K562 (cell line): Measurements from ENCODE around the gene BMP6. TPM values are rescaled to one million over a fixed set of nuclear protein-coding genes. Genes with fewer than 3 reads are reported as not detected.

ENCODE experiments used
- CHD4 ChIP-seq: fragments of 200-600 bp; sonication (generic); IDR thresholded peaks from 3 replicates; pipeline ENCODE4 v1.6.1; 2012; ENCODE audit warnings: low read depth, mild to moderate bottlenecking, mixed read lengths, low read length, inconsistent platforms; ENCODE audit not compliant: insufficient read depth, insufficient replicate concordance, poor library complexity, severe bottlenecking
- FOXJ2 ChIP-seq: fragments of 200-800 bp; sonication (Bioruptor generic); IDR thresholded peaks from 2 replicates; pipeline ENCODE4 v1.6.1; 2016; ENCODE audit warnings: missing genetic modification characterization, missing compliant biosample characterization
- HMG20B ChIP-seq: fragments of 250-450 bp; sonication (Bioruptor Pico); IDR thresholded peaks from 2 replicates; pipeline ENCODE4 v1.5.0; 2021; ENCODE audit warnings: mild to moderate bottlenecking
- PML ChIP-seq: IDR thresholded peaks from 2 replicates; pipeline ENCODE4 v1.6.1; 2012; ENCODE audit warnings: low read length, inconsistent platforms
- TCFL5 ChIP-seq: fragments of 250-450 bp; sonication (Bioruptor Pico); conservative IDR thresholded peaks from 2 replicates; pipeline ENCODE4 v1.6.1; 2021; ENCODE audit warnings: mild to moderate bottlenecking, moderate library complexity, matching md5 sums
- U2AF2 ChIP-seq: fragments of 200-400 bp; formaldehyde crosslinking; optimal IDR thresholded peaks from 2 replicates; pipeline ENCODE3; 2017; ENCODE audit warnings: low read depth, mild to moderate bottlenecking, low read length
- polyA plus RNA-seq, 8 experiments: library from polyadenylated mRNA; depleted of rRNA in 4 of 8; stranded (reverse) in 5 of 8; unstranded in 3 of 8; fragments of >200 nt; fragmentation: Nextera tagmentation in 2 of 8; fragmentation: Illumina TruSeq in 1 of 8; extraction: Ambion mirVana in 2 of 8; extraction: Trizol in 1 of 8; gene quantifications; 2 replicates each; pipeline versions ENCODE4 v1.2.1 to v1.2.3, GENCODE V29; 2011 to 2014; ENCODE audit warnings: inconsistent platforms in 1 of 8, missing spikeins in 1 of 8
- total RNA-seq, 7 experiments: library from RNA; depleted of rRNA in 6 of 7; stranded (reverse); fragments of >200 nt in 6 of 7; fragmentation: Illumina TruSeq in 2 of 7; extraction: Trizol in 2 of 7; gene quantifications; 2 replicates each; pipeline versions ENCODE4 v1.2.1 to v1.2.3, GENCODE V29; 2011 to 2021; ENCODE audit warnings: low replicate concordance in 1 of 7
- TF ChIP-seq, protein P1 (sequence below): fragments of 250-450 bp; sonication (Bioruptor Pico); IDR thresholded peaks from 2 replicates; pipeline ENCODE4 v1.5.1; 2021; ENCODE audit warnings: mild to moderate bottlenecking
- TF ChIP-seq, protein P2 (sequence below): fragments of 250-450 bp; sonication (Bioruptor Pico); IDR thresholded peaks from 2 replicates; pipeline ENCODE4 v1.9.0; 2021; ENCODE audit warnings: mild to moderate bottlenecking, inconsistent platforms
- TF ChIP-seq, protein P3 (sequence below): sonication (generic); formaldehyde crosslinking; IDR thresholded peaks from 2 replicates; pipeline ENCODE4 v1.8.0; 2023; ENCODE audit warnings: missing genetic modification reagents, mild to moderate bottlenecking, borderline replicate concordance
- TF ChIP-seq, protein P4 (sequence below): fragments of 250-450 bp; sonication (Bioruptor Pico); IDR thresholded peaks from 2 replicates; pipeline ENCODE4 v1.5.0; 2020; ENCODE audit warnings: mild to moderate bottlenecking

BMP6 gene
- total and polyA plus RNA-seq, 9 of the 15 experiments (the other 6 are each of a cell fraction or from before 2014, with no cell fraction given) = 0.01 to 0.13 (median 0.06) TPM; not detected in 3

DNA sequence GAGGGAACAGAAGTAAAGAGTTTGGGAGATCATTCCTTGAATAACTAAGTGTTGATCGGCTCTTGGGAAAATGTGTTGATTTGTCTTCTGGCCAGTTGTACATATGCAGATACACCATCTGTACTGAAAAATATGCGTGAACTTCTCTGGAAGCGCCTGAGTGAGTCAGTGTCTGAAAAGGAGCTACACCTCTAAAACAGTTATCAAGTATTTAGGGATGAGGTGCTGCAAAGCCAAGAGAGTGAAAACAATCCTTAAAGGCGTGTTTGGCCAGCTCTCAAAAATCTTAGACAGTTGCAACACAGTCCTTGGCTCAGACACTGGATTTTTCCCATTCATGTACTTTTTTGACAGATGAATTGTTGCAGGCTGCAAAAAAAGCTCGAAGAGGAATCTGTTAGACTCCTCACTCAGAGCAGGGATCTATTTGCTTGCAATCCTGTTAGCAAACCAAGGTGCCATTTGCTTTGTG, 61.3 kb downstream of the BMP6 start (continued):
- TF ChIP-seq FOXJ2 = no peak
- TF ChIP-seq TCFL5 (CRISPR knock-in tag) = no peak
- TF ChIP-seq, protein P1, sequence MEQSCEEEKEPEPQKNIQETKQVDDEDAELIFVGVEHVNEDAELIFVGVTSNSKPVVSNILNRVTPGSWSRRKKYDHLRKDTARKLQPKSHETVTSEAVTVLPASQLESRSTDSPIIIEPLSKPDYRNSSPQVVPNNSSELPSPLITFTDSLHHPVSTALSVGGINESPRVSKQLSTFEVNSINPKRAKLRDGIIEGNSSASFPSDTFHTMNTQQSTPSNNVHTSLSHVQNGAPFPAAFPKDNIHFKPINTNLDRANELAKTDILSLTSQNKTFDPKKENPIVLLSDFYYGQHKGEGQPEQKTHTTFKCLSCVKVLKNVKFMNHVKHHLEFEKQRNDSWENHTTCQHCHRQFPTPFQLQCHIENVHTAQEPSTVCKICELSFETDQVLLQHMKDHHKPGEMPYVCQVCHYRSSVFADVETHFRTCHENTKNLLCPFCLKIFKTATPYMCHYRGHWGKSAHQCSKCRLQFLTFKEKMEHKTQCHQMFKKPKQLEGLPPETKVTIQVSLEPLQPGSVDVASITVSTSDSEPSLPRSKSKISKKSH = no peak
- TF ChIP-seq, protein P2, sequence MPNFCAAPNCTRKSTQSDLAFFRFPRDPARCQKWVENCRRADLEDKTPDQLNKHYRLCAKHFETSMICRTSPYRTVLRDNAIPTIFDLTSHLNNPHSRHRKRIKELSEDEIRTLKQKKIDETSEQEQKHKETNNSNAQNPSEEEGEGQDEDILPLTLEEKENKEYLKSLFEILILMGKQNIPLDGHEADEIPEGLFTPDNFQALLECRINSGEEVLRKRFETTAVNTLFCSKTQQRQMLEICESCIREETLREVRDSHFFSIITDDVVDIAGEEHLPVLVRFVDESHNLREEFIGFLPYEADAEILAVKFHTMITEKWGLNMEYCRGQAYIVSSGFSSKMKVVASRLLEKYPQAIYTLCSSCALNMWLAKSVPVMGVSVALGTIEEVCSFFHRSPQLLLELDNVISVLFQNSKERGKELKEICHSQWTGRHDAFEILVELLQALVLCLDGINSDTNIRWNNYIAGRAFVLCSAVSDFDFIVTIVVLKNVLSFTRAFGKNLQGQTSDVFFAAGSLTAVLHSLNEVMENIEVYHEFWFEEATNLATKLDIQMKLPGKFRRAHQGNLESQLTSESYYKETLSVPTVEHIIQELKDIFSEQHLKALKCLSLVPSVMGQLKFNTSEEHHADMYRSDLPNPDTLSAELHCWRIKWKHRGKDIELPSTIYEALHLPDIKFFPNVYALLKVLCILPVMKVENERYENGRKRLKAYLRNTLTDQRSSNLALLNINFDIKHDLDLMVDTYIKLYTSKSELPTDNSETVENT (CRISPR knock-in tag) = no peak
- TF ChIP-seq, protein P3, sequence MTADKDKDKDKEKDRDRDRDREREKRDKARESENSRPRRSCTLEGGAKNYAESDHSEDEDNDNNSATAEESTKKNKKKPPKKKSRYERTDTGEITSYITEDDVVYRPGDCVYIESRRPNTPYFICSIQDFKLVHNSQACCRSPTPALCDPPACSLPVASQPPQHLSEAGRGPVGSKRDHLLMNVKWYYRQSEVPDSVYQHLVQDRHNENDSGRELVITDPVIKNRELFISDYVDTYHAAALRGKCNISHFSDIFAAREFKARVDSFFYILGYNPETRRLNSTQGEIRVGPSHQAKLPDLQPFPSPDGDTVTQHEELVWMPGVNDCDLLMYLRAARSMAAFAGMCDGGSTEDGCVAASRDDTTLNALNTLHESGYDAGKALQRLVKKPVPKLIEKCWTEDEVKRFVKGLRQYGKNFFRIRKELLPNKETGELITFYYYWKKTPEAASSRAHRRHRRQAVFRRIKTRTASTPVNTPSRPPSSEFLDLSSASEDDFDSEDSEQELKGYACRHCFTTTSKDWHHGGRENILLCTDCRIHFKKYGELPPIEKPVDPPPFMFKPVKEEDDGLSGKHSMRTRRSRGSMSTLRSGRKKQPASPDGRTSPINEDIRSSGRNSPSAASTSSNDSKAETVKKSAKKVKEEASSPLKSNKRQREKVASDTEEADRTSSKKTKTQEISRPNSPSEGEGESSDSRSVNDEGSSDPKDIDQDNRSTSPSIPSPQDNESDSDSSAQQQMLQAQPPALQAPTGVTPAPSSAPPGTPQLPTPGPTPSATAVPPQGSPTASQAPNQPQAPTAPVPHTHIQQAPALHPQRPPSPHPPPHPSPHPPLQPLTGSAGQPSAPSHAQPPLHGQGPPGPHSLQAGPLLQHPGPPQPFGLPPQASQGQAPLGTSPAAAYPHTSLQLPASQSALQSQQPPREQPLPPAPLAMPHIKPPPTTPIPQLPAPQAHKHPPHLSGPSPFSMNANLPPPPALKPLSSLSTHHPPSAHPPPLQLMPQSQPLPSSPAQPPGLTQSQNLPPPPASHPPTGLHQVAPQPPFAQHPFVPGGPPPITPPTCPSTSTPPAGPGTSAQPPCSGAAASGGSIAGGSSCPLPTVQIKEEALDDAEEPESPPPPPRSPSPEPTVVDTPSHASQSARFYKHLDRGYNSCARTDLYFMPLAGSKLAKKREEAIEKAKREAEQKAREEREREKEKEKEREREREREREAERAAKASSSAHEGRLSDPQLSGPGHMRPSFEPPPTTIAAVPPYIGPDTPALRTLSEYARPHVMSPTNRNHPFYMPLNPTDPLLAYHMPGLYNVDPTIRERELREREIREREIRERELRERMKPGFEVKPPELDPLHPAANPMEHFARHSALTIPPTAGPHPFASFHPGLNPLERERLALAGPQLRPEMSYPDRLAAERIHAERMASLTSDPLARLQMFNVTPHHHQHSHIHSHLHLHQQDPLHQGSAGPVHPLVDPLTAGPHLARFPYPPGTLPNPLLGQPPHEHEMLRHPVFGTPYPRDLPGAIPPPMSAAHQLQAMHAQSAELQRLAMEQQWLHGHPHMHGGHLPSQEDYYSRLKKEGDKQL (CRISPR knock-in tag) = no peak
- no peak for TF ChIP-seq CHD4
- TF ChIP-seq U2AF2 = no peak
- TF ChIP-seq HMG20B (CRISPR knock-in tag) = no peak
- TF ChIP-seq, protein P4, sequence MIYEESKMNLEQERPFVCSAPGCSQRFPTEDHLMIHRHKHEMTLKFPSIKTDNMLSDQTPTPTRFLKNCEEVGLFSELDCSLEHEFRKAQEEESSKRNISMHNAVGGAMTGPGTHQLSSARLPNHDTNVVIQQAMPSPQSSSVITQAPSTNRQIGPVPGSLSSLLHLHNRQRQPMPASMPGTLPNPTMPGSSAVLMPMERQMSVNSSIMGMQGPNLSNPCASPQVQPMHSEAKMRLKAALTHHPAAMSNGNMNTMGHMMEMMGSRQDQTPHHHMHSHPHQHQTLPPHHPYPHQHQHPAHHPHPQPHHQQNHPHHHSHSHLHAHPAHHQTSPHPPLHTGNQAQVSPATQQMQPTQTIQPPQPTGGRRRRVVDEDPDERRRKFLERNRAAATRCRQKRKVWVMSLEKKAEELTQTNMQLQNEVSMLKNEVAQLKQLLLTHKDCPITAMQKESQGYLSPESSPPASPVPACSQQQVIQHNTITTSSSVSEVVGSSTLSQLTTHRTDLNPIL (CRISPR knock-in tag) = no peak
- TF ChIP-seq PML = no peak
